ENCODE results near the gene MBD5.

Gene MBD5

DNA sequence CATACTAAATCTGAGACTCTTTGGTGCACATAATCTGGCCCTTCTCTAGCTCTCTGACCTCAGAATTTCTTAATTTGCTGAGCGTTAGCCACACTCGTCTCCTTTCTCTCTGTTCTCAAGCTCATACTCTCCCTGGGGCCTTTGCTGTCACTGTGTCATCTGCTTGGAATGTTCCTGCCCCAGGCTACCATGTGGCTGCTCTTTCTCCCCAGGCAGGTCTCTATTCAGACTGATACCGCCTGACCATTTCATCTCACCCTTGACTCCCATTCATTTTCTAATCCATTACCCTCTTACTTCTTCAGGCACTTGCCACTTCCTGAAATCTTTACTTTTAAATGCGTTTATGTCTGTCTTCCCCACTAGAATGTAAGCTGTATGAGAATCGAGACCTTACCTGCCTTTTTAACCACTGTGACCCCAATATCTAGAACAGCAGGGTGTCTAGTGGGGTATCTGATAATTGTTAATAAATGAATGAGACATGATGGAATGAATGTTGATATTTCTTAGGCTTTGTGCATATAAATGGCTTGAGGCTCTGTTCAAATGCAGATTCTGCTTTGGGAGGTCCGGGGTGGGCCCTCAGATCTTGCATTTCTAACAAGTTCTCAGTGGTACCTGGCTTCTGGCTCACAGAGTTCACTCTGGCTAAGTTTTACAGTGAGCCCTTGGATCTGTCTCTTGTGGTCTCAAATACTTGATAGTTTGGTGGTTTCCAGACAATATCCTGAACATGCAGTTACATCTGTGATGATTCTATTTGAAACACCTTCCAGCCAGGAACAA, 533.8 kb downstream of the MBD5 start:
- DNase-seq = no peak

DNA sequence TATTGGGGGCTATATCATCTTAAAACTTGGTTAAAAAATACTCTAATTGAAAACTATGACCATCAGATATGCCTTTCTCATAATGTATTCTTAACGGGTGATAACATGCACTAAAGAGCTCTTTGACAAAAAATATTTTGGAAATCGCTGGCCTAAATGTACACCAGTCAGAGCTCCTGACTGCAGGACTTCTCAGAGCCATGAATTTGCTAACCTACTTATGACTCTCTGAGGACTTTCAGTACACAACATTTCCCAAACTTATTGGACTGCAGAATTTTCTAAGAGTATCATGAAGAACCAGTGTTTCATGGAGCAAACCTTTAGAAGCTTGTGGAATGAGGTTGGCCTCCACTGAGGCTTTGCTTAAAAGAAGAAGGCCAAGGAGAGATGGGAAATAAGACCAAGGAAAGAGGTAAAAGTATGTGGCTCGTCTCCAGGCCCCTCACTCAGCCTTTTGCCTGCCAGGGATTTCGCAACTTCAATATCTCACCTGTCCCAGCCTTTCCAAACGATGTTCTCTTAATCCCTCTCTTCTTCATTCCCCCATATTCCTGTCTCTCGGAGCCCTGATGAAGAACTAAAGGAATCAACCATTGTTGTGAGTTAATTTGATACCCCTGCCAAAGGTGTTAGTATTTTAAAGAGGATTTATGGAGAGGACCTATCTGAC, 534.9 kb downstream of the MBD5 start:
- no peak for DNase-seq

DNA sequence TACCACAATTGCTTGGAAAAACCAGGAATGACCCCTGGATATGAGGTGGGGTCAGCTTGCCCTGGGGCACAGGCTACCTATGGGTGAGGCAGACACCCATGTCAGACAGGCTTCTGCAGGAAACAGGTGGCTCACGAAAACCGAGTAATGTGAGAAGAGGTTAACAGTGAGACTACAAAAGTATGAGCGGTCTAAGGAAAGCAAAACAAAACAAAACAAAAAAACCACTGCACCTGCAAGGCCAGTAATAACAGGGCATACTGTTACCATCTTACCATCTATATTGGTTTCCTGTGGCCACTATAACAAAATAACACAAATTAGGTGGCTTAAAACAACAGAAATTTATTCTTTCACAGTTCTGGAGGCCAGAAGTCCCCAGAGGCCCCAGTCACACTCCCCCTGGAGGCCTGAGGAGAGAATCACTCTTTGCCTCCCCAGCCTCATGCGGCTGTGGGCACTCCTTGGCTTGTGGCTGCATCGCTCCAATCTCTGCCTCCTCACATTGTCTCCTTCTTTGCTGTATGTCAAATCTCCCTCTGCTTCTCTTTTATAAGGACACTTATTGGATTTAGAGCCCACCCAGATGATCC, 537.0 kb downstream of the MBD5 start:
- peak; percentile 11 for DNase-seq

DNA sequence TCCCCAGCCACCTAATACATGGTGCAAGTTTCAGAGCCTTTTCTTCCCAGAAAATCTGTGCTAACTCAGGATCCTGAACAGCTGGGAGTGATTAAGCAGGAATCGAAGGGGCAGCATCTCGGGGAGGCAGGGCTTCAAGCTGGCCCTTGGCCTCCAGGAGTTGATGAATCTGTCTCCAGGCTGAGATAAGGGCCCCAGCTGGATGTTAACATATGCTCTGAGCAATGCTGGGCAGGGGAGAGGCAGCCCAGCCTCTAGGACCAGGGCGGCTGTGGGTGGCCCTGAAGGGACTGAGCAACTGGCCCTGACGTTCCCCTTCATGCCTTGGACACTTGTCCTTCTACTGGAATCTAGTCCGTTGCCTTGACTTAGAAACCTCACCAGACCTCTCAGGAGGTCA, 539.6 kb downstream of the MBD5 start:
- no peak for DNase-seq

DNA sequence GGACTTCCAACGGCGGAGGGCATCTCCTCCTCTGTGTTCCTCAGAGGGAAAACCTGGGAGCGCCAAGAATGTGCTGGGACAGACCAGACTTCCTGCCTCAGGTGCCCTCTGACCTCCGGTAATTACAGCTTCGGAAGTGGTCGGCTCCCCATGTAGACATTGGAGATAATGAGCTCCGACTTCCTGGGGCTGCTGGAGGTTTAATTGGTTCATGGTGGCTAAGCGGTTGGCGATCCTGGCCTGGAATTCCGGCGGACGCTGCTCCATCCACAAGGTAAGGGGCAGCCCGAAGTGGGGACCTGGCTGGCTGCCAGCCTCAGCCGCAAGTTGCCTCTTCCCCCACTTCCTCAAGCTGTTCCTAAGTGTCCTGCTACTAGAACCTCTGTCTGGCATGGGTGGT, 540.5 kb downstream of the MBD5 start:
- DNase-seq = no peak

DNA sequence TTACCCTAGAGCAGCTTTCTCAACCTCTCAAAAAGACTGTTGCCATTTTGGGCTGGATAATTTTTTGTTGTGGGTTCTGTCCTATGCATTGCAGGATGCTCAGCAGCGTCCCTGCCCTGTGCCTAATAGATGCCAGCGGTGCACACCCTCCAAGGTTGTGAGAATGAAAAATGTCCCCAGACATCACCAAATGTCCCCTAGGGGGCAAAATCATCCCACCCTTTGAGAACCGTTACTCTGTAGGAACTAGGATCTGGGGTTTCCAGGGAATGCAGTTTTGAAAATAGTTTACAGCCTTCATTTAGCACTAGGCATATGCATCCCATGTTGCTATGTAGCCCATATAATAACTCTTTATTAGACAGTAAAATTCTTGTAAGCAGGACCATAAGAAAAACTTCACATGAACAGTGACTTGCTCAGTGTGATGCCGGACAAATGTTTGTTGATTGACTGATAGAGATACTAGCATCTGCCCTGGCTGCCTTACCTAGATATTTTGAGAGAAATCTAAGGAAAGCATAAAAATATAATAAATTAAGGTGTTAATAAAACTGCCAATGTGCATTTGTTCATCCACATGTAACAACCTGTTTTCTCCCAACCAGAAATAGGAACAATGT, 544.5 kb downstream of the MBD5 start:
- no peak for DNase-seq
